GM12873 (cell line): ENCODE measurements around the gene SLC29A2.

Source experiments
- TF ChIP-seq, protein P1 (sequence below): IDR thresholded peaks from 2 replicates; pipeline ENCODE4 v1.5.1; 2012; ENCODE audit warnings: low read depth, mild to moderate bottlenecking, moderate library complexity, low read length, control low read depth; ENCODE audit not compliant: insufficient read depth; ENCODE audit errors: missing control alignments

Gene SLC29A2

DNA sequence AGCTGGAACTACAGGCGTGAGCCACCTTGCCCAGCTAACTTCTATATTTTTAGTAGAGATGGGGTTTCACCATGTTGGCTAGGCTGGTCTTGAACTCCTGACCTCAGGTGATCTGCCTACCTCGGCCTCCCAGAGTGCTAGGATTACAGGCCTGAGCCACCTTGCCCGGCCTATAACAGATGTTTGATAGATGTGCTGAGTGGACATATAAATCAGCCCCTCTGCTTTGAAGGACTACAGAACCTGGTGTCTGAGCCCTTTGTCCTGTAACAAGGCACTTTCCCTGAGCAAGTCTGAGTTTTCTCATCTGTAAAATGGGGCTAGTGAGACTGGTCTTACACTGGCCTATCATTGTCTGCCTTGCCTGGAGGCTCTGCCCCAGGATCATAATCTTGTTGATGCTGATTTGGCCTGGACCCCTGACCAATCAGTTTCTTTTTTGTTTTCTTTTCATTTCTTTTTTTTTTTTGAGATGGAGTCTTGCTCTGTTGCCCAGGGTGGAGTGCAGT lies 42.3 kb downstream of the SLC29A2 start:
- TF ChIP-seq, protein P1, sequence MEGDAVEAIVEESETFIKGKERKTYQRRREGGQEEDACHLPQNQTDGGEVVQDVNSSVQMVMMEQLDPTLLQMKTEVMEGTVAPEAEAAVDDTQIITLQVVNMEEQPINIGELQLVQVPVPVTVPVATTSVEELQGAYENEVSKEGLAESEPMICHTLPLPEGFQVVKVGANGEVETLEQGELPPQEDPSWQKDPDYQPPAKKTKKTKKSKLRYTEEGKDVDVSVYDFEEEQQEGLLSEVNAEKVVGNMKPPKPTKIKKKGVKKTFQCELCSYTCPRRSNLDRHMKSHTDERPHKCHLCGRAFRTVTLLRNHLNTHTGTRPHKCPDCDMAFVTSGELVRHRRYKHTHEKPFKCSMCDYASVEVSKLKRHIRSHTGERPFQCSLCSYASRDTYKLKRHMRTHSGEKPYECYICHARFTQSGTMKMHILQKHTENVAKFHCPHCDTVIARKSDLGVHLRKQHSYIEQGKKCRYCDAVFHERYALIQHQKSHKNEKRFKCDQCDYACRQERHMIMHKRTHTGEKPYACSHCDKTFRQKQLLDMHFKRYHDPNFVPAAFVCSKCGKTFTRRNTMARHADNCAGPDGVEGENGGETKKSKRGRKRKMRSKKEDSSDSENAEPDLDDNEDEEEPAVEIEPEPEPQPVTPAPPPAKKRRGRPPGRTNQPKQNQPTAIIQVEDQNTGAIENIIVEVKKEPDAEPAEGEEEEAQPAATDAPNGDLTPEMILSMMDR, result no peak

DNA sequence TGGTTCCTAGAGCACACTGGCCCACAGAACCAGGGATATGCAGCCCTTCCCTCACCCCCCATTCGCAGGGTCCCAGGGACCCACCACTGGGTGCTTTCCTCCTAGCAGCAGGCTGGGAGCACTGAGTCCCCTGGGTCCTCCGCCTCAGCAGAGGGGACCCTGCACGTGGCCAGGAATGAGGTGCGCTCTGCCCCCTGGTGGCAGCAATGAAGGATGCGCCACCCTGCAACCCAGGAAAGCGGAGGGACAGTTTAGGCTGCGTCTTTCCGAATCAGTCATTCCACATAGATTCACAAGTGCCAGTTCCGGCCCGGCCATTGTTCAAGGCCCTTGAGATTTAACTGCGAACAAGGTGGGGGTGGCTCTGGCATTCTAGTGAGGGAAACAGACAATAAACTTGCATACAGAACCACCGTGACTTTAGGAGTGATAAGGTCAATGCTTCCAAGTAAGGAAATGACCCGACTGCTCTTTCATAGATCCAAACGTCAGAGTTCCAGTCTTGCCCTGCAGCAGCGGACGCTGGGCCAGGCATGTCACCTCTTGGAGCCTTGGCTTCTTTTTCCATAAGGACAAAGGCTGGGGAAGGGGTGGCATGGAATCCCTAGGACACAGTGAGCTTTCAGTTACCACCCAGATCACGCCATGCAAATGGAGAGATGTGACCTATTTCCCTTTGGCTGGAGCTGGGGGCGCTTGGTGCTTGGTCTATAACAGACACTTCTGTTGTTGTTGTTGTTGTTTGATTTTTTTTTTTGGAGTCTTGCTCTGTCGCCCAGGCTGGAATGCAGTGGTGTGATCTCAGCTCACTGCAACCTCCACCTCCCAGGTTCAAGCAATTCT lies 43.0 kb downstream of the SLC29A2 start:
- TF ChIP-seq, protein P1, result peak; percentile 94

DNA sequence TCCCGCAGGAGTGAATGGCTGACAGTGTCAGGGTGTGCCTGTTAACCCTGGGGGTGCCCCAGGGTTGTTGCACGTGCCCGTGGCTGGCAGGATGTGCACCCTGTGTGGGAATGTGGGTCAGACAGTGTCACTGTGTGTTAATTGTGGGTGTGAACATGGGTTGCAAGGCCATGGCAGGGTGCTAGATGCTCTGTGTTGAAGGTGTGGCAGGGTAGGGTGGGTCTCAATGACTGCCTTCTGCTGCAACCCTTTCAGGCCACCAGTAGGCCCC lies 43.6 kb downstream of the SLC29A2 start:
- TF ChIP-seq, protein P1, result no peak

DNA sequence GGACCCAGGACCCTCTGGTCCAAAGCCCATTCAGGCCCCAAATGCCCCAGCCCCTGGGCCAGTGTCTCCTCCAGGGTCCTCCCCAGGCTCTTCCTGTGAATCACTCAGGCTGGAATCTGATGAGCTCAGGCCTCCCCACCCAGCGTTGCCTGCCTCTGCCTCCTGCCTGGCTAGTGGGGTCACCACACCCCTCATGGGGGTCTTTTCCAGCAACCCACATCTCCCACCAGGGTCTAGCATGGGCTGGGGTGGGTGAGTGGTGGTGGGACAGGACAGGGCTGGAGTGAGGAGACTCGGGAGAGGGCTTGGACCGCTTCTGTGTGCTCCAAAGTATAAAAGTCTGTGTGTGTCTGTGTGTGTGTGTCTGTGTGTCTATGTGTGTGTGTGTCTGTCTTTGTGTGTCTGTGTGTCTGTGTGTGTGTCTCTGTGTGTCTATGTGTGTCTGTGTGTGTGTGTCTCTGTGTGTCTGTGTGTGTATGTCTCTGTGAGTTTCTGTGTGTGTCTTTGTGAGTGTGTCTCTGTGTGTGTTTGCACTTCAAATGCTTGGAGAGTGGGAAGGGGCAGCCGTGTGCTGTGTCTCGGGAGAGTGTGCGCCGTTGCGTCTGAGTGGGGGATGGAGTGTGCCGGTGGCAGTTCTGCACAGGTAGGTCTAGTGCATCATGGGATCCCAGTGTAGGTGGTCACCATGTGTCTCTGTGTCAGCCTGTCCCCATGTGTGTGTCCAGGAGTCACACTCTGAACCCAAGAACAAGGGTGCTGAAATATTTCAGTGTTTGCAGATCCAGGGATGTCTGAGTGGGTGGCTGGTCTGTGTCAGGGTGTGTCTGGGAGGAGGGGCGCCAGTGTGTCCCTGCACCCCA lies 44.2 kb downstream of the SLC29A2 start:
- TF ChIP-seq, protein P1, result no peak

DNA sequence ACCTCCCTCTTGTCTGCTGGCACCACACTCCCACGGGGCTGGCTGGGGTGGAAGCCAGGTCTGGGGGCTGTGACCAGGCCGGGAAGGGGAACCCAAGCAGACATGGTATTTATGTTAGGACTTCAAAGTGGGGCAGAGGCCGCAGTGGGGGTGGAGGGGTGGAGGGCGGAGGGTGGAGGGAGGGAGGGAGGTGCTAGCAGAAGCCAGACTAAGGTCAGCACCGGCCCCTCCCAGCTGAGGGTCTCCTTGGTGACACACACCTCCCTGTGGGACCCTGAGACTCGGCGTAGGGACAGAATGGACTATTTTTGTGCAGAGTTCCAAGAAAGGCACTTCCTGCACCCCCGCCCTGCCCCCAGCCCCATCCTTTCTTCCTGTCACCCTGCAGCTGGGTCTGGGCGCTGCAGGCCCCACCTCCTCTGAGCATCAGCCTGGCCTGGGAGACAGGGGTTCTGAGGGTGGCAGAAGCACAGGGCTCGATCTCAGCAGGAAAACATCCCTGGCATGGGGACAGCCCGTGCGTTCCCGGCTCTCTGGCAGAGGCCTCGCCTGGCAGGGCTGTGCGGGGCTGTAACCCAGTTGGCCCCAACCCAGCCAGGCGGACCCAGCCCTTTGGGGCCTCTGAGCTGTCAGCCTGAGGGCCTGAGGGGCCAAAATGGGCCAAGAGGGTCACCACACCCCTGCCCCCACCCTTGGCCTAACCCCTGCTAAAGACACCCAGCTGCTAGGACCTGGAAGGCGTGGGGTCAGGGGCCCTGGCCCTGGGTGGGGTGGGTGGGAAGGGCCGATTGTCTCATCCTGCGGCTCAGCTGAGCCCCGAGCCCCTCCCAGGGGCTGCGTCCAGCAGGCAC lies 45.1 kb downstream of the SLC29A2 start:
- TF ChIP-seq, protein P1, result no peak

DNA sequence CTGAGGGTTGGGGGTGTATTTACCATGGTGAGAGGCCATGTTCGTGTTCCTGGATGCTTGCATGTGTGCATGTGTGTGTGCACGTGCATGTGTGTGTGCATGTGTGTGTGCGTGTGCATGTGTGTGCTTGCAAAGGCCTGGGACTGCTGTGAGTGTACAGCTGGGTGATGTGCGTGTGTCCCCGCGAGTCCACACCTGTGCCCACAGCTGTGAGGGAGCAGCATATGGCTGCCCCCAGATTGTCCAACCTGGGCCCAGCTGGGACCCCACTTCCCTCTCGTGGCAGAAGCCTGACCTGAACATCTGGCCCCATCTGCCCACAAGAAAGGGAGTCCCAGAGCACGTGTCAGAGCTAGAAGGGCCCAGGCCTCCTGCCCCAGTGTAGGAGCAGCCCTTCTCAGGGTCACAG lies 46.3 kb downstream of the SLC29A2 start:
- TF ChIP-seq, protein P1, result no peak
